IMR-90 (cell line): ENCODE results near the gene SSX2IP. TPM values are rescaled to one million over a fixed set of nuclear protein-coding genes. Genes with fewer than 3 reads are reported as not detected.

Experiments
- ATAC-seq: fragments of 200-7000 bp; cut with Tn5 transposase; 2 replicates; pipeline ENCODE4 v1.9.1; 2020; ENCODE audit warnings: low read depth, mild to moderate bottlenecking, moderate library complexity
- BruUV-seq: library from RNA; stranded (reverse); fragments of 400-500 nt; replicated peaks from 2 replicates; lab custom pipeline; 2021; lab: Mats Ljungman, UMichigan
- CTCF ChIA-PET: fragments of 300-600 bp; formaldehyde crosslinking; extraction: SDS; loops from one replicate; lab custom pipeline; 2021; ENCODE audit warnings: antibody characterized with exemption; lab: Yijun Ruan, JAX
- POLR2A ChIA-PET: fragments of 300-600 bp; sonication (Branson Sonifier 250); formaldehyde crosslinking; loops from one replicate; lab custom pipeline; 2022; ENCODE audit warnings: antibody characterized with exemption; ENCODE audit not compliant: unreplicated experiment; lab: Charles Lee
- DNase-seq: peaks from one replicate; pipeline ENCODE4 v3.0.0; 2013
- H2AFZ ChIP-seq: replicated peaks from 2 replicates; pipeline ENCODE3; 2013; ENCODE audit warnings: low read length, mild to moderate bottlenecking; ENCODE audit not compliant: poor library complexity
- H2AK5ac ChIP-seq: 2 replicates; pipeline ENCODE4 v1.6.1; 2013; ENCODE audit warnings: low read depth, low read length, inconsistent platforms
- H2AK9ac ChIP-seq: replicated peaks from 2 replicates; pipeline ENCODE3; 2013; ENCODE audit warnings: mild to moderate bottlenecking, low read depth, low read length, moderate library complexity; ENCODE audit not compliant: poor library complexity
- H2BK120ac ChIP-seq: 2 replicates; pipeline ENCODE4 v1.6.1; 2013; ENCODE audit warnings: low read depth, low read length, inconsistent platforms
- H2BK15ac ChIP-seq: 3 replicates; pipeline ENCODE4 v1.6.1; 2013; ENCODE audit warnings: low read depth, low read length, inconsistent platforms
- H2BK20ac ChIP-seq: 2 replicates; pipeline ENCODE4 v1.6.1; 2013; ENCODE audit warnings: low read depth, mild to moderate bottlenecking, inconsistent platforms, low read length, moderate library complexity
- H2BK5ac ChIP-seq: 2 replicates; pipeline ENCODE4 v1.6.1; 2013; ENCODE audit warnings: mild to moderate bottlenecking, low read depth, low read length, inconsistent platforms; ENCODE audit not compliant: poor library complexity, severe bottlenecking
- H3K14ac ChIP-seq: replicated peaks from 2 replicates; pipeline ENCODE4 v1.6.1; 2013; ENCODE audit warnings: low read depth, low read length, inconsistent platforms
- H3K18ac ChIP-seq: 2 replicates; pipeline ENCODE4 v1.6.1; 2013; ENCODE audit warnings: low read depth, low read length, control low read depth
- H3K23ac ChIP-seq: 2 replicates; pipeline ENCODE4 v1.6.1; 2013; ENCODE audit warnings: low read depth, low read length, inconsistent platforms
- H3K27ac ChIP-seq: 2 replicates; pipeline ENCODE4 v1.5.1; 2013; ENCODE audit warnings: mild to moderate bottlenecking, control low read depth, low read length; ENCODE audit not compliant: insufficient read depth
- H3K27me3 ChIP-seq: 2 replicates; pipeline ENCODE4 v1.6.1; 2013; ENCODE audit warnings: low read length; ENCODE audit not compliant: control insufficient read depth, insufficient read depth
- H3K36me3 ChIP-seq: 2 replicates; pipeline ENCODE4 v1.6.1; 2013; ENCODE audit warnings: low read length, mixed read lengths; ENCODE audit not compliant: control insufficient read depth, insufficient read depth
- H3K4ac ChIP-seq: 2 replicates; pipeline ENCODE4 v1.6.1; 2013; ENCODE audit warnings: low read depth, low read length, inconsistent platforms
- H3K4me1 ChIP-seq: 2 replicates; pipeline ENCODE4 v1.6.1; 2013; ENCODE audit warnings: low read length, mixed read lengths; ENCODE audit not compliant: control insufficient read depth, insufficient read depth
- H3K4me2 ChIP-seq: 2 replicates; pipeline ENCODE4 v1.6.1; 2013; ENCODE audit warnings: low read depth, mild to moderate bottlenecking, control low read depth, low read length, moderate library complexity
- H3K4me3 ChIP-seq: 2 replicates; pipeline ENCODE4 v1.5.1; 2013; ENCODE audit warnings: low read depth, mild to moderate bottlenecking, control low read depth, low read length, moderate library complexity; ENCODE audit not compliant: insufficient read depth
- H3K56ac ChIP-seq: 2 replicates; pipeline ENCODE4 v1.6.1; 2013; ENCODE audit warnings: low read length, inconsistent platforms; ENCODE audit not compliant: insufficient read depth; ENCODE audit errors: extremely low read depth
- H3K79me1 ChIP-seq, 2 experiments: 2 replicates each; pipeline ENCODE4 v1.6.1; 2013; ENCODE audit warnings: low read length in 2 of 2, inconsistent platforms in 1 of 2, low read depth in 1 of 2
- H3K9ac ChIP-seq: 2 replicates; pipeline ENCODE4 v1.6.1; 2013; ENCODE audit warnings: low read depth, low read length, control low read depth
- H3K9me1 ChIP-seq: 2 replicates; pipeline ENCODE4 v1.6.1; 2013; ENCODE audit warnings: low read length, inconsistent platforms; ENCODE audit not compliant: insufficient read depth
- H3K9me3 ChIP-seq: 2 replicates; pipeline ENCODE4 v1.6.1; 2013; ENCODE audit warnings: low read length; ENCODE audit not compliant: control insufficient read depth, insufficient read depth
- H4K20me1 ChIP-seq: 2 replicates; pipeline ENCODE4 v1.6.1; 2013; ENCODE audit warnings: low read length, inconsistent platforms; ENCODE audit not compliant: insufficient read depth
- H4K5ac ChIP-seq: 2 replicates; pipeline ENCODE4 v1.6.1; 2013; ENCODE audit warnings: mild to moderate bottlenecking, low read depth, low read length, control low read depth
- H4K8ac ChIP-seq, 2 experiments: 2 replicates each; pipeline ENCODE4 v1.6.1; 2013; ENCODE audit warnings: low read depth in 2 of 2, low read length in 2 of 2, control low read depth in 1 of 2, inconsistent platforms in 1 of 2
- H4K91ac ChIP-seq: 2 replicates; pipeline ENCODE4 v1.6.1; 2013; ENCODE audit warnings: low read depth, low read length, inconsistent platforms; ENCODE audit not compliant: insufficient read depth
- BHLHE40 ChIP-seq: fragments of 150-350 bp; IDR thresholded peaks from 2 replicates; pipeline ENCODE4 v1.6.1; 2016; ENCODE audit warnings: mild to moderate bottlenecking, low read depth, low read length
- FOS ChIP-seq: fragments of 150-350 bp; IDR thresholded peaks from 2 replicates; pipeline ENCODE4 v1.6.1; 2016; ENCODE audit warnings: low read depth, low read length
- MXI1 ChIP-seq: IDR thresholded peaks from 2 replicates; pipeline ENCODE4 v1.6.1; 2012; ENCODE audit warnings: low read depth, mild to moderate bottlenecking, low read length, moderate library complexity, borderline replicate concordance
- RAD21 ChIP-seq: IDR thresholded peaks from 2 replicates; pipeline ENCODE4 v1.6.1; 2012; ENCODE audit warnings: low read length, improper control_type of control experiment
- WGBS, 2 experiments: methylation state at CpG; one replicate each; pipeline versions ENCODE4 v1.1.5 to v1.1.7; 2013; ENCODE audit warnings: missing lambda C conversion rate in 2 of 2; ENCODE audit not compliant: insufficient read length in 1 of 2; ENCODE audit errors: extremely low coverage in 2 of 2; 5-methylcytosine and 5-hydroxymethylcytosine counted together
- dilution Hi-C: fragments of 300-500 bp; cut with HindIII; formaldehyde crosslinking; loops from one replicate; pipeline ENCODE4 v1.14.3; 2018; ENCODE audit warnings: low sequenced_read_pairs; ENCODE audit not compliant: unreplicated experiment
- in situ Hi-C: fragments of 300-500 bp; cut with MboI; formaldehyde crosslinking; loops from 3 replicates; pipeline ENCODE4 v1.14.3; 2019; ENCODE audit warnings: low sequenced_read_pairs, inconsistent platforms, mixed read lengths
- intact Hi-C: fragments of 100-400 bp; cut with micrococcal nuclease; formaldehyde crosslinking; loops from 2 replicates; pipeline ENCODE4 v1.10.0; 2022
- polyA plus RNA-seq, 3 experiments: library from polyadenylated mRNA; depleted of rRNA; stranded (reverse); fragments of >200 nt; gene quantifications; 2 replicates each; pipeline ENCODE4 v1.2.3, GENCODE V29; 2012; ENCODE audit warnings: low replicate concordance in 1 of 3
- total RNA-seq: library from RNA; depleted of rRNA; stranded (reverse); fragments of >200 nt; gene quantifications from 2 replicates; pipeline ENCODE4 v1.2.3, GENCODE V29; 2012
- TF ChIP-seq, protein P1 (sequence below): conservative IDR thresholded peaks from 2 replicates; pipeline ENCODE4 v1.5.1; 2012; ENCODE audit warnings: mild to moderate bottlenecking, low read depth, low read length, improper control_type of control experiment
- TF ChIP-seq, protein P2 (sequence below): fragments of 150-350 bp; IDR thresholded peaks from 2 replicates; pipeline ENCODE4 v1.6.1; 2017; ENCODE audit warnings: mild to moderate bottlenecking, antibody characterized with exemption, low read length, low read depth
- TF ChIP-seq, protein P3 (sequence below): fragments of 150-350 bp; IDR thresholded peaks from 2 replicates; pipeline ENCODE4 v1.6.1; 2016; ENCODE audit warnings: low read depth, mild to moderate bottlenecking, low read length, moderate library complexity, borderline replicate concordance

Gene SSX2IP
- total and polyA plus RNA-seq, 2 of the 4 experiments (the other 2 are of a cell fraction): 7.7 to 13.4 TPM

DNA sequence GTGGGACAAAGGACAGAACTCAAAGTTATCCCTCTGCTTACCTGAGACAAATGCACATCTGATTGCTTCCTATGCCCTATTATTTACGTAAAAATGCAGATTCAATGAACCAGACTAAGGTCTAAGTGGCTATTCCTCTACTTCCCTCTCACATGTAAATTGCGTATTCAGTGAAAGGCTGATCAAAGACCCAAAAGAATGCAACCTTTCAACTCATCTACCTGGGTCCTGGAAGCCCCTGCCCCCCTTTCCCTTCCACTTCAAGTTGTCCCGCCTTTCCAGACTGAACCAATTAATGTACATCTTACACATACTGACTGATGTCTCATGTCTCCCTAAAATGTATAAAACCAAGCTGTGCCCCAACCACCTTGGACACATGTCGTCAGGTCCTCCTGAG, 14.6 kb downstream of the SSX2IP start:
- intact Hi-C loops: no loop called here
- CTCF ChIA-PET: no interaction called here
- peaks cover 3% of the 10 kb centered on the region; the same call in 1 of the 2 replicates for H4K20me1 ChIP-seq

More for the DNA sequence above, 14.6 kb downstream of the SSX2IP start:
- Histone ChIP-seq H3K23ac (no peak overlapping the region), H3K9me3 (peaks cover 3% of the 10 kb centered on the region), H2BK5ac (no peak overlapping the region), H2BK15ac (no peak overlapping the region), H2BK120ac (no peak overlapping the region), H2BK20ac (no peak overlapping the region), H4K8ac (no peak overlapping the region; a peak in 1 of 4 replicates), H3K27me3 (no peaks in the 10 kb centered on the region), H3K14ac (no peak overlapping the region), H3K4me3 (no peak overlapping the region), H3K36me3 (peaks cover 3% of the 10 kb centered on the region; the same call in 1 of the 2 replicates), H3K9ac (no peak overlapping the region), H3K27ac (no peak overlapping the region), H3K4ac (no peak overlapping the region), H3K56ac (no peak overlapping the region), H3K18ac (no peak overlapping the region), H3K4me2 (no peak overlapping the region), H4K91ac (no peak overlapping the region), H3K79me1 (peaks cover 9 to 23% of the 10 kb centered on the region in 2 experiments; a peak in 3 of 4 replicates), H2AK9ac (no peak overlapping the region), H2AFZ (no peak overlapping the region), H4K5ac (no peak overlapping the region), H3K4me1 (no peaks in the 10 kb centered on the region), H2AK5ac (no peak overlapping the region), H3K9me1 (peaks cover 3% of the 10 kb centered on the region)
- POLR2A ChIA-PET: no interaction called here
- WGBS, 2 experiments: 92% methylated on average over 2 of the region's 4 CpGs; no CpG with 5 or more reads in 1 of the 2 experiments
- in situ Hi-C loops: no loop called here
- no peak for TF ChIP-seq BHLHE40
- TF ChIP-seq, protein P1, sequence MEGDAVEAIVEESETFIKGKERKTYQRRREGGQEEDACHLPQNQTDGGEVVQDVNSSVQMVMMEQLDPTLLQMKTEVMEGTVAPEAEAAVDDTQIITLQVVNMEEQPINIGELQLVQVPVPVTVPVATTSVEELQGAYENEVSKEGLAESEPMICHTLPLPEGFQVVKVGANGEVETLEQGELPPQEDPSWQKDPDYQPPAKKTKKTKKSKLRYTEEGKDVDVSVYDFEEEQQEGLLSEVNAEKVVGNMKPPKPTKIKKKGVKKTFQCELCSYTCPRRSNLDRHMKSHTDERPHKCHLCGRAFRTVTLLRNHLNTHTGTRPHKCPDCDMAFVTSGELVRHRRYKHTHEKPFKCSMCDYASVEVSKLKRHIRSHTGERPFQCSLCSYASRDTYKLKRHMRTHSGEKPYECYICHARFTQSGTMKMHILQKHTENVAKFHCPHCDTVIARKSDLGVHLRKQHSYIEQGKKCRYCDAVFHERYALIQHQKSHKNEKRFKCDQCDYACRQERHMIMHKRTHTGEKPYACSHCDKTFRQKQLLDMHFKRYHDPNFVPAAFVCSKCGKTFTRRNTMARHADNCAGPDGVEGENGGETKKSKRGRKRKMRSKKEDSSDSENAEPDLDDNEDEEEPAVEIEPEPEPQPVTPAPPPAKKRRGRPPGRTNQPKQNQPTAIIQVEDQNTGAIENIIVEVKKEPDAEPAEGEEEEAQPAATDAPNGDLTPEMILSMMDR: no peak
- TF ChIP-seq, protein P2, sequence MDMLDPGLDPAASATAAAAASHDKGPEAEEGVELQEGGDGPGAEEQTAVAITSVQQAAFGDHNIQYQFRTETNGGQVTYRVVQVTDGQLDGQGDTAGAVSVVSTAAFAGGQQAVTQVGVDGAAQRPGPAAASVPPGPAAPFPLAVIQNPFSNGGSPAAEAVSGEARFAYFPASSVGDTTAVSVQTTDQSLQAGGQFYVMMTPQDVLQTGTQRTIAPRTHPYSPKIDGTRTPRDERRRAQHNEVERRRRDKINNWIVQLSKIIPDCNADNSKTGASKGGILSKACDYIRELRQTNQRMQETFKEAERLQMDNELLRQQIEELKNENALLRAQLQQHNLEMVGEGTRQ: no peak
- TF ChIP-seq, protein P3, sequence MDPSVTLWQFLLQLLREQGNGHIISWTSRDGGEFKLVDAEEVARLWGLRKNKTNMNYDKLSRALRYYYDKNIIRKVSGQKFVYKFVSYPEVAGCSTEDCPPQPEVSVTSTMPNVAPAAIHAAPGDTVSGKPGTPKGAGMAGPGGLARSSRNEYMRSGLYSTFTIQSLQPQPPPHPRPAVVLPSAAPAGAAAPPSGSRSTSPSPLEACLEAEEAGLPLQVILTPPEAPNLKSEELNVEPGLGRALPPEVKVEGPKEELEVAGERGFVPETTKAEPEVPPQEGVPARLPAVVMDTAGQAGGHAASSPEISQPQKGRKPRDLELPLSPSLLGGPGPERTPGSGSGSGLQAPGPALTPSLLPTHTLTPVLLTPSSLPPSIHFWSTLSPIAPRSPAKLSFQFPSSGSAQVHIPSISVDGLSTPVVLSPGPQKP: no peak
- TF ChIP-seq FOS: no peak
- no peak for TF ChIP-seq RAD21
- TF ChIP-seq MXI1: no peak
- DNase-seq: no peak
- dilution Hi-C loops: no loop called here
- ATAC-seq: no peak
- BruUV-seq: no TSS peak
